ENCODE results near the gene TUBA3E. TPM values are rescaled to one million over a fixed set of nuclear protein-coding genes. Genes with fewer than 3 reads are reported as not detected.
A peak's percentile ranks its signal among the peaks of the same experiment; 100 is the strongest.
"Not testable (repeated sequence)": the region's sequence is repeated elsewhere in the genome, so short reads cannot be mapped to it uniquely, and the experiment has no call there.

The TUBA3E gene
- total and polyA plus RNA-seq, 3 experiments from 2014 or later, result not detected

DNA sequence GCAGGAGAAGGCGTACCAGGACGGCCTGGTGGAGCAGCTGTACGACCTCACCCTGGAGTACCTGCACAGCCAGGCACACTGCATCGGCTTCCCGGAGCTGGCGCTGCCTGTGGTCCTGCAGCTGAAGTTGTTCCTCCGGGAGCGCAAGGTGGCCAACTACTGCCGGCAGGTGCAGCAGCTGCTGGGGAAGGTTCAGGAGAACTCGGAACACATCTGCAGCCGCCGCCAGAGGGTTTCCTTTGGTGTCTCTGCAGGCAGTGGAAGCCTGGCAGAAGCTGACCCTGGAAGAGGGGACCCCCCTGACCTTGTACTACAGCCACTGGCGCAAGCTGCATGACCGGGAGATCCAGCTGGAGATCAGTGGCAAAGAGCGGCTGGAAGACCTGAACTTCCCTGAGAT, 32.7 kb upstream of the TUBA3E start:
- H3K4me1 ChIP-seq (ENCODE audit: insufficient read depth, low read length); H3K4me3 Mint-ChIP-seq; CTCF ChIA-PET; H3K4me1 Mint-ChIP-seq; H3K27ac ChIP-seq (ENCODE audit: low read depth, low read length); POLR2A ChIA-PET; H3K9me3 ChIP-seq (ENCODE audit: low read length); H3K27me3 Mint-ChIP-seq; H3K27ac Mint-ChIP-seq; H3K9me3 Mint-ChIP-seq; H3K4me3 ChIP-seq (ENCODE audit: low read length); H3K27me3 ChIP-seq (ENCODE audit: insufficient read depth, low read length, poor library complexity, severe bottlenecking); H3K36me3 Mint-ChIP-seq; H3K36me3 ChIP-seq (ENCODE audit: insufficient read depth, low read length); DNase-seq: not testable (repeated sequence)

DNA sequence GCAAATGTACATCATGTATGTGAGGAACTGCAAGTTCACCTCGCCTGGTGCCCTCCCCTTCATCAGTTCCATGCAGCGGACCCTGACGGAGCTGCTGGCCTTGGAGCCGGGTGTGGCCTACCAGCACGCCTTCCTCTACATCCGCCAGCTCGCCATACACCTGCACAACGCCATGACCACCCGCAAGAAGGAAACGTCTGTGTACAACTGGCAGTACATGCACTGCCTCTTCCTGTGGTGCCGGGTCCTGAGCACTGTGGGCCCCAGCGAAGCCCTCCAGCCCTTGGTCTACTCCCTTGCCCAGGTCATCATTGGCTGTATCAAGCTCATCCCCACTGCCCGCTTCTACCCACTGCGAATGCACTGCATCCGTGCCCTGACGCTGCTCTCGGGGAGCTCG, 32.1 kb upstream of the TUBA3E start:
- H3K4me1 ChIP-seq (ENCODE audit: insufficient read depth, low read length); H3K27ac ChIP-seq (ENCODE audit: low read depth, low read length); H3K27ac Mint-ChIP-seq; H3K27me3 ChIP-seq (ENCODE audit: insufficient read depth, low read length, poor library complexity, severe bottlenecking); H3K27me3 Mint-ChIP-seq; CTCF ChIA-PET; DNase-seq; H3K36me3 Mint-ChIP-seq; POLR2A ChIA-PET; H3K9me3 Mint-ChIP-seq; H3K36me3 ChIP-seq (ENCODE audit: insufficient read depth, low read length); H3K4me3 ChIP-seq (ENCODE audit: low read length); H3K4me1 Mint-ChIP-seq; H3K9me3 ChIP-seq (ENCODE audit: low read length); H3K4me3 Mint-ChIP-seq: not testable (repeated sequence)

DNA sequence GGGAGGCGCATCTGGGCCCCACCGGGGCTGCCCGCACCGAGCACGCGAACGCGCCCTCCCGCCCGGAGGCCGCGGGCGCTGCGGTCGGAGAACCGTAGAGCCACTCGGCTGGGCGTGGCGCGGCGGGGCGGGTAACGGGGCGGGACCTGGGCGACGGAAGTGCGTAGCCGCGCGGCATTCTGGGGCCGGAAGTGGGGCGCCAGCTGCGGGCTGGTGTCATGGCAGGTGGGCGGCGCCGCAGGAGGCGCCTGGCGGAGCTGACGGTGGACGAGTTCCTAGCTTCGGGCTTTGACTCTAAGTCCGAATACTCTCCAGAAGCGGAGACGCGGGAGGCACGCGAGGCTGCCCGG, 30.9 kb upstream of the TUBA3E start:
- H3K36me3 Mint-ChIP-seq; H3K4me1 Mint-ChIP-seq; H3K9me3 ChIP-seq (ENCODE audit: low read length); H3K36me3 ChIP-seq (ENCODE audit: insufficient read depth, low read length); H3K4me3 ChIP-seq (ENCODE audit: low read length); H3K27me3 ChIP-seq (ENCODE audit: insufficient read depth, low read length, poor library complexity, severe bottlenecking); POLR2A ChIA-PET; H3K27me3 Mint-ChIP-seq; H3K9me3 Mint-ChIP-seq; H3K27ac Mint-ChIP-seq; H3K4me3 Mint-ChIP-seq; H3K4me1 ChIP-seq (ENCODE audit: insufficient read depth, low read length); CTCF ChIA-PET: not testable (repeated sequence)
- H3K27ac ChIP-seq (ENCODE audit: low read depth, low read length), result peak overlapping the region; percentile 31
- peak in 3 of 5 donors; percentile 20 to 34 (median 30) for DNase-seq

DNA sequence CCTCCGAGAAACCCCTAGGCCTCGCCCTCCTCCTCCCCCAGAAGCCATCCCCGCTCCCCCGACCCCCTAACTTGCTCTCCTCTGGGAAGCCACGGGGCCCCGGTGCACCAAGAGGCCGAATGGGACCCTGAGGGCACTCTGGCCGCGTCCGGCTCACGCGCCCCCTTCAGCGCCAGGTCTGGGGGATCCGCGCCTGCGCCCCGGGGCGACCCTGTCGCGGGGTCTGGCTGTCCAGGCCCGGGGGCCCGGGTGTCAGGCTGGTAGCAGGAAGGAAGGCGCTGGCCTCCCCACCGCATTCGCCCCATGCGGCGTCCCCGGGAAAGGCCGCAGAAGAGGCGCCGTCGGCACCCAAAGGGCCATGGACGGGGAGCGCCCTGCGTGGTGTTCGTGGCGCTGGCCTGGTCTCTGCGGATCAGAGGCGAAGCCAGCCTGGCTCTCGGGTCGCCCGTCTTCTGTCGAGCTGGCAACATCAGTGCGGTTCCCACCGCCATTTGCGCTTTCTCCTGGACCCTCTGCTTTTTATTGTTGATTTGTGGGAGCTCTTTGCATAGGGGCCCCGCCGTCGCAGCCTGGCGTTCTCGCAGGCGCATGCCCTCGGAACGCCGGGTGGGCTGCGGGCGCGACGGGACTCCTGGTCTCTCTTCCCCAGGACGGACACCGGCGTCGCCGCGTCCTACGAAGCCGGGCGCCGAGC, 30.4 kb upstream of the TUBA3E start:
- DNase-seq; H3K4me3 Mint-ChIP-seq; H3K9me3 Mint-ChIP-seq; H3K4me1 Mint-ChIP-seq; H3K27me3 Mint-ChIP-seq; POLR2A ChIA-PET; H3K27ac Mint-ChIP-seq; H3K27ac ChIP-seq (ENCODE audit: low read depth, low read length); H3K4me1 ChIP-seq (ENCODE audit: insufficient read depth, low read length); H3K27me3 ChIP-seq (ENCODE audit: insufficient read depth, low read length, poor library complexity, severe bottlenecking); H3K9me3 ChIP-seq (ENCODE audit: low read length); H3K36me3 ChIP-seq (ENCODE audit: insufficient read depth, low read length); CTCF ChIA-PET; H3K36me3 Mint-ChIP-seq; H3K4me3 ChIP-seq (ENCODE audit: low read length): not testable (repeated sequence)

DNA sequence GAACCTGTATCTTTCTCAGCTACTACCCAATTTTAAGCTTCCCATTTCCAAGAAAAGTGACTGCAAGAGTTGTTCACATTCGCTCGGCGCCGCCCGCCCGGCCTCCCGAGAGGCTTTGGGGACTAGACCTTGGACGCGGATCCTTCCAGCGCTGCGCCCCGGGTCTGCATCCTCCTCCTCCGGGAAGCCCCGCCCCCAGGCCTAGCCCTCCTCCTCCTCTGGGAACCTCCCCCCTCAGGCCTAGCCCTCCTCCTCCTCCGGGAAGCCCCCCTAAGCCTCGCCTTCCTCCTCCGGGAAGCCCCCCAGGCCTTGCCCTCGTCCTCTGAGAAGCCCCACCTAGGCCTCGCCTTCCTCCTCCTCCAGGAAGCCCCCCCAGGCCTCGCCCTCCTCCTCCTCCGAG, 29.8 kb upstream of the TUBA3E start:
- H3K4me1 Mint-ChIP-seq; H3K36me3 Mint-ChIP-seq; H3K27ac ChIP-seq (ENCODE audit: low read depth, low read length); H3K4me3 Mint-ChIP-seq; H3K27me3 Mint-ChIP-seq; DNase-seq; H3K36me3 ChIP-seq (ENCODE audit: insufficient read depth, low read length); H3K9me3 Mint-ChIP-seq; H3K27me3 ChIP-seq (ENCODE audit: insufficient read depth, low read length, poor library complexity, severe bottlenecking); H3K4me1 ChIP-seq (ENCODE audit: insufficient read depth, low read length); H3K27ac Mint-ChIP-seq; H3K4me3 ChIP-seq (ENCODE audit: low read length); POLR2A ChIA-PET; CTCF ChIA-PET; H3K9me3 ChIP-seq (ENCODE audit: low read length): not testable (repeated sequence)

DNA sequence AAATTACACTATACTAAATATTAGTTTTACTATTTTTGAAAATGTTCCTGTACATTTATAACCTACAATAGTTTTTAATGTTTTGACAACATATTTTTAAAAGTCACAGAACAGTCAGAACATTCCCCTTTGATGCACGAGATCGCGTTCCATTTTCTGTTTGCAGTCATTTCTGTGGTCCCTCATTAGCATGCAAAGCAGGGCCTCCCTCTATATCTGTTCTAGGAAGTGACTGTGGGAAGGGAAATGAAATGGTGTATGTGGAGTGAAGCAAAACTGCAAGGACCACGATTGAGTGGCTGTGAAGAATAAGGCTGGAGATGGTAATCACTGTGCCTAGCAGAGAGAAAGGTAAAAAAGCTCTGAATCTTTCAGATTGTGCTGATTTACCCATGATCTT, 24.3 kb upstream of the TUBA3E start:
- DNase-seq; CTCF ChIA-PET; H3K27ac ChIP-seq (ENCODE audit: low read depth, low read length); H3K9me3 ChIP-seq (ENCODE audit: low read length); POLR2A ChIA-PET; H3K36me3 ChIP-seq (ENCODE audit: insufficient read depth, low read length); H3K27me3 ChIP-seq (ENCODE audit: insufficient read depth, low read length, poor library complexity, severe bottlenecking); H3K4me3 Mint-ChIP-seq; H3K4me1 Mint-ChIP-seq; H3K36me3 Mint-ChIP-seq; H3K4me3 ChIP-seq (ENCODE audit: low read length); H3K4me1 ChIP-seq (ENCODE audit: insufficient read depth, low read length); H3K9me3 Mint-ChIP-seq: not testable (repeated sequence)
- Mint-ChIP-seq H3K27me3 (peaks cover 8 to 19% of the 10 kb centered on the region in 2 donors), H3K27ac (peak overlapping the region in 1 of 8 donors; percentile 38)

DNA sequence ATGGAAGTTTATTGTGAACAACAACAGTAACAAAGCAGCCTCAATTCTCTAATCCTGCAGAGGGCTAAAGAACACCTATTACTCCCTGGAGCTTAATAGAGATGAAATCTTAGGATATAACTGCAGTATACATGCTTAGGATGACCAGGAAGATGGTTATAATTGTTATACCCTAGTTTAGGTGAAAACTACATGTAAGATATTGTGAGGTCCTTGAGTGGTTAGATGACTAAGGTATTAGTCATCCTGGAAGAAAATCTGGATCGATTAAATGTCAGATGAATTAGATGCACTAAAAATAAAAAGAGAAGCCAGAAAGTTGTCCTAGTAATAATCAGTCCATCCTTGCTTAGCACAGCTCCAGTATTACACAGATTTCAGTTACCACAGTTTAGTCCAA, 22.3 kb upstream of the TUBA3E start:
- CTCF ChIA-PET; H3K9me3 Mint-ChIP-seq; H3K4me1 Mint-ChIP-seq; H3K36me3 Mint-ChIP-seq; H3K4me3 Mint-ChIP-seq; H3K27ac ChIP-seq (ENCODE audit: low read depth, low read length); H3K27ac Mint-ChIP-seq; H3K9me3 ChIP-seq (ENCODE audit: low read length); H3K4me1 ChIP-seq (ENCODE audit: insufficient read depth, low read length); H3K4me3 ChIP-seq (ENCODE audit: low read length); H3K27me3 ChIP-seq (ENCODE audit: insufficient read depth, low read length, poor library complexity, severe bottlenecking); H3K36me3 ChIP-seq (ENCODE audit: insufficient read depth, low read length); DNase-seq; POLR2A ChIA-PET: not testable (repeated sequence)
- H3K27me3 Mint-ChIP-seq, result peaks cover 15 to 32% of the 10 kb centered on the region in 2 donors

DNA sequence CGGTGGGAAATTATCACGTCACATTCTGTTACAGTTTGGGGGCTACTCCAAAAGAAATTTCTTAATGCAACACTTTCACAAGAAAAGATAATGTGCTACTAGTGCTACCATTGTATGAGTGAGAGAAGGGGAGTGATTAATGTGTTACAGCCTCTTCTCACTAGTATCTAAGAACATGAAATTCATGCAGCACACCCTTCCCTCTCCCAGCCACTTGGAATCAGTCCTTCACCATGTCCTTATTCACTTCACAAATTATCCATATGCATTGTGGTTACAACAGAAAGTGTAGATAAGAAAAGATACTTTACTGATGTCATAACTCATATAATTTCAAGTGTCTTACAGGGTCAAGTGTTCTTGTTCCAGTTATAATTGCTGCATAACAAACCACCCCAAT, 20.9 kb upstream of the TUBA3E start:
- H3K4me1 ChIP-seq (ENCODE audit: insufficient read depth, low read length); H3K27me3 ChIP-seq (ENCODE audit: insufficient read depth, low read length, poor library complexity, severe bottlenecking); H3K9me3 ChIP-seq (ENCODE audit: low read length); POLR2A ChIA-PET; H3K4me3 ChIP-seq (ENCODE audit: low read length); H3K36me3 ChIP-seq (ENCODE audit: insufficient read depth, low read length); H3K4me1 Mint-ChIP-seq; H3K27ac Mint-ChIP-seq; H3K4me3 Mint-ChIP-seq; H3K9me3 Mint-ChIP-seq; H3K27ac ChIP-seq (ENCODE audit: low read depth, low read length); DNase-seq; H3K36me3 Mint-ChIP-seq; CTCF ChIA-PET: not testable (repeated sequence)
- H3K27me3 Mint-ChIP-seq, result peaks cover 19 to 32% of the 10 kb centered on the region in 2 donors

DNA sequence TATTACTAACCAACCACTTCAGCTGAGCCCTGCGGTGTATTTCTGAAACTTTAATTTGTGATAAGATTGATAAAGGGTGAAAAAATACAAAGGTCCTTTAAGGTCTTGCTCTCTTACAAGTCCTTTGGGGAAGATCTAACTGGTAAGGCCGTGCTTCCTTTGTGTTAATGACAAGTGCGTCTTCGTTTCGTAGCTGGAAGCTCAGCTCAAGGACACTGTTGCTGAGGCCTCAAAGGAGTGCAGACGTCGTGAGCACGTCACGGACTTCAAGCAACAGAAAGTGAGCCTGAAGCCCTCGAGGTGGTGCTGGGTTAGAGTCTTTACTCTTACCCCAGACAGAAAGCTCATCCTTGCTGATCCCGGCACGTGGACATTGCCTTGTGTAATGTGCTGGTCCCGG, 8.8 kb upstream of the TUBA3E start:
- H3K27ac ChIP-seq (ENCODE audit: low read depth, low read length); DNase-seq; H3K9me3 Mint-ChIP-seq; H3K9me3 ChIP-seq (ENCODE audit: low read length); H3K27me3 ChIP-seq (ENCODE audit: insufficient read depth, low read length, poor library complexity, severe bottlenecking); H3K4me1 Mint-ChIP-seq; POLR2A ChIA-PET; H3K27me3 Mint-ChIP-seq; H3K4me1 ChIP-seq (ENCODE audit: insufficient read depth, low read length); H3K27ac Mint-ChIP-seq; H3K4me3 ChIP-seq (ENCODE audit: low read length); H3K36me3 ChIP-seq (ENCODE audit: insufficient read depth, low read length); CTCF ChIA-PET; H3K4me3 Mint-ChIP-seq; H3K36me3 Mint-ChIP-seq: not testable (repeated sequence)
